ENCODE results near the gene IL4R.

Gene IL4R

GRCh38 chr16:27314161-27314723 lies 468 bp downstream of the IL4R start:
- peak; percentile 48 for FAIRE-seq
- peak; percentile 35 for DNase-seq (ENCODE audit: insufficient read length, low spot score)

- no peak for FAIRE-seq
Measured at GRCh38 chr16:27314986-27315332, 1.2 kb downstream of the IL4R start.

GRCh38 chr16:27315333-27316037 lies 1.7 kb downstream of the IL4R start:
- DNase-seq (ENCODE audit: insufficient read length, low spot score) = no peak
- FAIRE-seq = no peak

More at GRCh38 chr16:27314986-27315332, 1.2 kb downstream of the IL4R start:
- DNase-seq (ENCODE audit: insufficient read length, low spot score) = no peak

- FAIRE-seq = no peak
Measured at GRCh38 chr16:27316038-27316680, 2.4 kb downstream of the IL4R start.

GRCh38 chr16:27317320-27317719 lies 3.5 kb downstream of the IL4R start:
- DNase-seq (ENCODE audit: insufficient read length, low spot score) (no peak), FAIRE-seq (no peak)

More at GRCh38 chr16:27316038-27316680, 2.4 kb downstream of the IL4R start:
- no peak for DNase-seq (ENCODE audit: insufficient read length, low spot score)

GRCh38 chr16:27317738-27318391 lies 4.1 kb downstream of the IL4R start:
- peak; percentile 42 for FAIRE-seq

GRCh38 chr16:27318392-27319256 lies 4.8 kb downstream of the IL4R start:
- FAIRE-seq (peak; percentile 81), DNase-seq (ENCODE audit: insufficient read length, low spot score) (no peak)

More at GRCh38 chr16:27317738-27318391, 4.1 kb downstream of the IL4R start:
- DNase-seq (ENCODE audit: insufficient read length, low spot score) = no peak

GRCh38 chr16:27319257-27319965 lies 5.6 kb downstream of the IL4R start:
- FAIRE-seq (no peak), DNase-seq (ENCODE audit: insufficient read length, low spot score) (no peak)

GRCh38 chr16:27320261-27321012 lies 6.7 kb downstream of the IL4R start:
- no peak for FAIRE-seq
- DNase-seq (ENCODE audit: insufficient read length, low spot score) = no peak

- FAIRE-seq (no peak), DNase-seq (ENCODE audit: insufficient read length, low spot score) (no peak)
Measured at GRCh38 chr16:27321013-27321915, 7.5 kb downstream of the IL4R start.

GRCh38 chr16:27322858-27323780 lies 9.3 kb downstream of the IL4R start:
- FAIRE-seq = no peak

GRCh38 chr16:27323781-27324561 lies 10.2 kb downstream of the IL4R start:
- FAIRE-seq (no peak), DNase-seq (ENCODE audit: insufficient read length, low spot score) (no peak)

More at GRCh38 chr16:27322858-27323780, 9.3 kb downstream of the IL4R start:
- DNase-seq (ENCODE audit: insufficient read length, low spot score) = no peak

- FAIRE-seq (no peak), DNase-seq (ENCODE audit: insufficient read length, low spot score) (no peak)
Measured at GRCh38 chr16:27324851-27325301, 11.1 kb downstream of the IL4R start.

GRCh38 chr16:27325736-27326135 lies 12.0 kb downstream of the IL4R start:
- no peak for DNase-seq (ENCODE audit: insufficient read length, low spot score)
- FAIRE-seq = no peak

- DNase-seq (ENCODE audit: insufficient read length, low spot score) (no peak), FAIRE-seq (no peak)
Measured at GRCh38 chr16:27326251-27326650, 12.5 kb downstream of the IL4R start.
